HK-2 (cell line): ENCODE data around the gene ZNF488.

ENCODE experiments used
- DNase-seq: peaks from one replicate; pipeline ENCODE4 v3.0.0-alpha.2; 2018; ENCODE audit not compliant: unreplicated experiment

Gene ZNF488

DNA sequence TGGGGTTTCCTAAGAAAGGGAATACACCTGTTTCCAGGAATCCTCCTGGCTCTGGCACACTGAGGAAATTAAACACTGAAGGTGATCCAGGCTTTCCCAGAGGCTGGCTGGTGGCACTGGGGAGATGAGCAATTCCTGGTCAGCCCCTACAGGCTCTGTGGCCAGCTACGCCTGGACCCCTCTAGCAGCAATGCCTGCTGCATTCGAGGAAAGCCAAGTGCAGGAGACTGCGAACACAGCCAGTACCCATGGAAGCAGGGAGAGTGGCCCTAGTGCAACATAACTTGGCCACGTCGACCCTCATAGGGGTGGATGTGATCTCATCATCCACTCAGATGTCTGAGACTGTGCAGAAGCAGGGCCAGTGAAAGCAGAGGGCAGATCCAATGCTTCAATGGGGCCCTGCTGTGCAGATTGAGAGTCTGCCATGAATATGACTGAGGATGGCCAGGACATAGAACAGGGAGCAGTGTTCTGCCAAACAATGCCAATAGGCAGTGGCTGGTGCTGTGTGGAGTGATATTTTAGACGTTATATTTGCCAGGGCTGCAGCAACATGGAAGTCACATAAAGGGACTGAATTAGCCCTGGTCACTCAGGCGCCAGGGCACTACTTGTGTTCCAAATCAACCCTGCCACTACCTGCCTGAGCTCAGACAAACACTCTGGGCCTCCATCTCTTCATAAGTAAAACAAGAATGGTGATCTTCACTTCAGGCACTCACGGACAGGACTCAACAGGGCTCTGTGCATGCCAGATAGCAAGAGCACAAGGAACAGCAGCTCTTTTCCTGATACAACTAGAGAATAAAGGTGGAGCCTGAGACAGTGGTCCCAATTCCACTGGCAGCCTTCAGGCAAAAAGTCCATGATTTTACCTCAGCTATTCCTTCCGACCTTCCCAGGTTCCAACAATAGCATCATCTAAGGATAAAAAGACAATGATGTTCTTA, 2.4 kb downstream of the ZNF488 start:
- no peak for DNase-seq

DNA sequence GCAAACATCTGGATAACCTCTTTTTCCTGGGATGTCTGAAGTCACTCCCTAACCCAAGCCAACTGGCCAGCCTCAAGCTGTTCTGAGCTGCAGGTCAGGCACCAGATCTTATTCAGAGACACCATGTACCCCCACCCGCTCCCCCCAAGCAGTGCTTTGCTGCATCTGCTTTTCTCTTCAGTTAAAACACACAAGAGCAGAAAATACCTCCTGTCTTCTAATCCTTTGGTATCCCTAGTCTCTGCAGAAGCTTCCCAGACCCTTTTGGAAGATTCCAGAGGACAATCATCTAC, 3.0 kb downstream of the ZNF488 start:
- DNase-seq = no peak

DNA sequence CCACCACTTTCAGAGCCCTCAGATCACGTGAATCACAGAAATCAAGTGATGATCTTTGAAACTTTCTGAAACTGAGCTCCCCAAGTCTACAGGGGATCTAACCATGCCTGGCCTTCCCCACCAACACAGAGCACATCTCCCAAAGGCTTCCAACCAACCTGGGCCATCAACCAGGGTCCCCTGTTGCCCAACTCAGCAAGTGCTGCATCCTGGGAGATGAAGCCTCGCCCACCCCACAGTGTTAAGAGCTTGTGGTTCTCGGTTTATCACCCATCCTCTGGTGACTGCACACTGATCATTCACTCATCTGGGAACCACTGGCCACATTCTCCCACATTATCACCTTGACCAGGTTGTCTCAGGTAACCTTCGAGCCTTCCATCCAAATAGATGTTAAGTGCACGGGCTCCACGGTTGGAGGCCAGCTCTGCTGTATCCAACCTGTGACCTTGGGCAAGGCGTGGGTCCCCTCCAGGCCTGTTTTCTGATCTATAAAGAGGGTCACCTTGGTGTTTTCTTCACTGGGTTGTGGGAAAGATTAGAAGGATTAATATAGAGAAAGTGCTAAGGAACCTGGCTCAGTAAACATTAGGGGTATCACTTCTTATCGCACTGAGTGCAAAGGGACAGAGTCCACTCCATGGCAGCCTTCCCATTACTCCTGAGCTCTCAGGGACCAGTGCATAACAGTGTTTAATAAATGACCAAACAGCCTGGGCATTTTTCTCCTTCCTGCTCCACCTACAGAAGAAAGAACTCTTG, 3.6 kb downstream of the ZNF488 start:
- no peak for DNase-seq

DNA sequence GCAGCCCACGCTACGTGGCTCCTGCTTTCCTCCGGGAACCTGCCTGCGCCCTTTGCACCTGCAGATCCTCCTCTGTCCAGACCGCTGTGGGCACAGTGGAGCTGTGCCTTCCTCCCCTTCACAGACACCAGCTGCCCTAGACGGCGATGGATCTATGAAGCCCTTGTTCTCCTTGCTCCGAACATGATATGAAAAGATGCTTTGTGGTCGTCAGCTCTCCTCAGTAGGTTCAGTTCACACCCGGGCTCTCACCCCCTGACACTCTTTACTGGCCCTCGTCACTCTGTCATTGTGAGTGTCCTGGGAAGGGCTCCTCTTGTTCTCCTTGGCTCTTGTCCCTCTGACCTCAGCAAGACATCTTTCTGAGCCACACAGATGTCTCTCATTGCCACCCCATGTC, 4.2 kb downstream of the ZNF488 start:
- DNase-seq = no peak

DNA sequence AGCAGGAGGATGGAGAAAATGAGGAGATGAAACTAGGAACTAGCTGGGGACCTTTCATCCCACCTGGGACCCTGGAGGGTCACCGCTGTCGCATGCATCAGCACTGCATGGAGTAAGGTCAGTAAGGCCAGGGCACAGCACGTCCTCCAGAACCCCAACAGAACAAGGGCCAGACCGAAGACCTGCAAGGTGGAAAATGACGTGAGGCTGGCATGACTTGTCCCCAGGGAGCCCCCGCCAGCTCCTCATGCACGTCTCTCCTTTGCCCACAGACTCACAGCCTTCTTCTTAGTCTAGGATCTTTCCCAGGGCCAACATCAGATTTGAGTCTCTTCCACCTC, 4.7 kb downstream of the ZNF488 start:
- DNase-seq = no peak

DNA sequence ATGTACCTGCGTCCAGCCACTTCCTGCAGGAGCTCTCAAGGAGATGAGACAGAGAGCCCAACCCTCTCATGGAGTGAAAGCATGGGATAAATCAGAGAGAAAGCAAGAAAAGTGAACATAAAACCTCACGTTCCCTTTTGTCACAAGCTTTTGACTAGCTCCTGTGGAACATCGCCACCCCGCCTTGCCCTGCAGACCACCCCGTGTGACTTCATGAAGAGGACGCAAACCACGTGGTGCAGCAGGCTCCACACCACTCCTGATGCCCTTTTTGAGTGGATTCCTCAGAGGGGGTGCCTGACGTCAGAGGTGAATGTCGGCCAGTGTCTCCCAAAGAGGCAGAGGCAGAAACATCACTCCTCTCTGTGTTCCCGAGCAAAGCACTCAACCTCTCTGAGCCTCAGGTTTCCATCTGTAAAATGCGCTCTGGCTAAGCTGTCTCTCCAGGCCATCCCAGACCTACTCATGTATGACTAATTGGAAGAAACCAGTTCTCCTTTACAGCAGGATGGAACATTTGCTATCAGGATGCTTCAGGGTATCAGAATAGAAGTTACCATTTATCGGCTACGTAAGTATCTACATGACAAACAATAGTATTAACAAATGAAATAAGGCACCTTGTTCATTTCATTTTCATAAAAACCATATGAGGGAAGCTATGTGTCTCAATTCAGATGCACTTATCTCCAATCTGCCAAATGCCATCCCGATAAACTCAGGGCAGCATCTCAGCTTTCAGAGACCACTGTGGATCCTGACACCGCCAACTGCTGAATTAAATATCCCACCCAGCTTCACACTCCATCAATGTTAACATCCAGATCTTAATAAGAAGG, 5.3 kb downstream of the ZNF488 start:
- no peak for DNase-seq

DNA sequence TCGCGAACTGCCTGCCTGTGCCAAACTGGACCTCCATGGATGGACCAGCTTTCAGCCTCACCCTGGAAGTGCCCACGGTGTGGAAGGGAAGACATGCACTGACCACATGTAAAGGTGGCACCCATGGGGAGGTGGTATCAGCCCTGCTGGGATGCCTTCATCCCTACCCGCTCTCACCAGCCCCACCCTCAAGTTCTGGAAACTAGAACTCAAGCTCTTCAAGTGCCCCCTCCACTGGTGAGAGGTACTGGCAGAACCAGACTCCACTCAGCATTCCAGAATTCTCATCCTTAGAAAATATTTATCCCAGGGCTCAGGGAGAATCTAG, 5.9 kb downstream of the ZNF488 start:
- DNase-seq = no peak

DNA sequence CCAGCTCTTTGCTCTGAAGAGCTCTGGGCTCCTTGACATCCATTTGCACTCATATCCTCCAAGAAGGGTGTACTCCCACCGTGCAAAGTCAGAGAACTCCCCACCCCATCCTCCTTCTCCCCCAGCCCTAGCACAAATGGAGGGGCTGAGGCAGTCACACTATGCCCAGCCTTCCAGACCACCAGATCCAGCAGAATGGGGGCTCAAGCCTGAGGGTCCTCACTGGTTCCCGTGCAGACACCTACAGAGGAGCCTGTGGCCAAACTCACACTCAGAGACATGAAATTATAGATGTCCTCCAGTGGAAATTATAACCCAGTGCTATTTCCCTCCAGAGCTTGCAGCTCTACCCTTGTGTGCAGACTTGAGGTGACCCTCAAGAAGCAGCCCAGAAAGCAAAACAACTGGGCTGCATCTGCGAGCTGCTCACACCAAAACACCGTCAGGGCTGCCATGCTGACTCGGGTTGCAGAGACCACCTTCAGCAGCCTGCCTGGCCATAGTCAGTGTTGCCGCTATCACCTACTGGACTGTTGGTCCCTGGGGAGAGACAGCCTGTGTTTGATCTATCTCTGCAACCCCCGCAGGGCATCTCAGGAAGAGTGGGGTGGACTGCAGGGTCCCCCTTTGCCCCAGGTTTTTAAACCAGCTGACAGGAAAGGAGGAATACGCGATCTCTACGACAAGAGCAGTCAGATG, 7.4 kb downstream of the ZNF488 start:
- no peak for DNase-seq

DNA sequence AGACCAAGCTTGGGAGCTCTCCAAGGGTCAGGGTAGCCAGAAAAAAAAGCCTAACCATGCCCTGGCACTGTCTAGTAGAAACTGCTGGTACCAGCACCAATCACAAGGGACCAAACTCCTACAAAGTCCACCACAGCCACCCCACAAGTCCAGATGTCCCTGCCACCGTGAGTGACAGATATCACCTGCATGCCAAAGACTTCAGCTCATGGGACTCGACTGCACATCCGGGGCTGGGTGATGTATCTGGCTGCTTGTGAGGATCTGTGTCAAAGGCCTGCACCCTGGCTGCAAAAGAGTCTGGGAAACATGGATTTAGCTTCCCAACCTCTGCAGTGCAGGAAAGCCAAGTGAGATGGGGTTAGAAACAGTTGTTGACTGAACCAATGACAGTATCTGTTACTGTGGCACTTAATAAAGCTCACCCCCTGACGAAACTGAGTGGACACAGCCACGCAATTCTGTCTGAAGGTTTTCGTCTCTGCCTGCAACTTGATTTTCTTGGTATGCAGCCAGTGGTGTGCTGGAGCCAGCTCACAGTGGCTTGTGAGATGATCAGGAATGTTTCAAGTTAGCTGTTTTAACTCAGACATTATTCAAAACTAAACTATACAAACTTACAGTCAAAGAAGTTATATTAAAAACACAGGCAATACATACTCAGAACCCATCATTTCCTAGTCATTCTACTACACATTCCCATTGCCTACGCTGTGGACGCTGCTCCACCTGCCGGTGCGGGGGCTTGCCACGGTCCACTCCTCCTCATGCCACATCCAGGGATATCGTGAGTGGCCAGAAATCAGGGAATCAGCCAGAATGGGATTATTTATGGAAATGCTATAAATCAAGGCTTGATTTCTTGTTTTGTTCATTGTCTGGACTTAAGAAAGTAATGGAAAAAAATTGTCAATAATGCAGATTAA, 9.2 kb downstream of the ZNF488 start:
- no peak for DNase-seq

DNA sequence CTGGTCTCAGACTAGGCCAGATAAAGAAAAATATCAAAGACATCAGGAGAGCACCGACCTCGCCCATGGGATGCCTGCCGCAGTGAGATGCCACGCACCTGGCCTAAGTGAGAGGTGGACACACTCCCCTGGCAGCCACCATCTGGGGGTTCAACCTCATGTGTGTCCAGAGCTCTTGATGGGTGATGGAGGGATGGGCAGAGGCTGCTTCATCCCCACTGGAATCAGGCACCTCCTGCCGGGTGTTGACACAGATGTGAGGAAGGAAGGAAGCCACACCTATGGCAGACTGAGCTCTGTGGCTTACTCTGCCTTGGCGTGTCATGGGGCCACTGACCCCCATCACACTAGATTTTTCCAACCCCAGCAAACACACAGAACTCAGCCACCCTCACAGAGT, 11.4 kb downstream of the ZNF488 start:
- DNase-seq = no peak

DNA sequence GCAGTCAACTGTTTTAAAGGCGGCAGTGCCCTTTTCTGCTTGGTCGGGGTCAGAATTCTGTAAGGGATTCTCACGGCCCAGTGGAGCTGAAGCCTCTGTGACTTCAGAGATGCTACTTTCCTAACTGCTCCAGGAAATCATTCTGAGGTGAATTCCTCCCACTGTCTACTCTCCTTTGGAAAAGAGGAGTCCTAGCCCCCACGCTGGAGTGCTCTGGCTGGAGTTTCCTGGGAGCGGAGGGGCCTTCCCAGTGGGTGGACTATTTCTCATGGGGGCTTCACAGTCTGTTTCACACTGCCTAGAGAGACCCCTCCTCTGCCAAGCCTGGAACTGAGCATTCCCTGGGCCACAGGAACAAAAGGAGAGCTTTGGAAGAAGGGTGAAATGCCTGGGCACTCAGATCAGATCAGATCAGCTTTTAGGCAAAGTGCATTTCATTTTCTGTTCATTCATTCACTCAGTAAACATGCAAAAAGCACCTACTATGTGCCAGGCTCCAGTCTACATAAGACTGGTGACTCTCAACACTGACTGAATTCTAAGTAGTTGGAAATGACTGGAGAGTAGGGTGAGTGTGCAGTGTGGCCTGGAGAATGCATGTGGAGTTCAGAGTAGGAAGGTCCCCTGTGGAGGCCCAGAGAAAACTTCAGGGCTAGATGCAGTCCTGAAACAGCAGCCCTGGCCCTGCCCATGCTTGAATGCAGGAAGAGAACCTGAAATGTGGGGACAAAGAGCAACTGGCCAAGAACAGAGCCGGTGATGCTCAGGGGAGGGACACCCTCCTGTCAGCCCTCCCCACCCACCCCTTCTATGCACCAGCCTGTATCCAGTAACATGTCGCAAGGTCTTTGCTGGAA, 12.2 kb downstream of the ZNF488 start:
- DNase-seq = no peak

DNA sequence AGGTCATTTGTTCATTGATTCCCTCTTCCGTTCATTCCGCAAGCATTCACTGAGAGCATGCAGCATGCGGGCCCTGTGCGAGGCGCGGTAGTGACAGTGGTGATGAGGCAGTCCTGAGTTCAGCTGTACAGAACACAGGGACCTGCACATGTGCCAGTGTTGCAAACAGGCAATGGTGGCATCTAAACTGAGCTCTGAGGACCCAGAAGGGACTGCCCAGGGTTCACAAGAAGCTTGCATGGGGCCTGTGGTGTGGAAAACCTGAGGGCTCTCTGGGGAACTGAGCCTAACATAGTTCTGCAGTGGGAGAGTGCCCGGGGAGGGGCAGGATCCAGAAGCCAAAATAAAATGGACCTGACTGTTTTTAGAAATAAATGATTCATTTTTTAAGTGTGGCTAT, 13.2 kb downstream of the ZNF488 start:
- no peak for DNase-seq

DNA sequence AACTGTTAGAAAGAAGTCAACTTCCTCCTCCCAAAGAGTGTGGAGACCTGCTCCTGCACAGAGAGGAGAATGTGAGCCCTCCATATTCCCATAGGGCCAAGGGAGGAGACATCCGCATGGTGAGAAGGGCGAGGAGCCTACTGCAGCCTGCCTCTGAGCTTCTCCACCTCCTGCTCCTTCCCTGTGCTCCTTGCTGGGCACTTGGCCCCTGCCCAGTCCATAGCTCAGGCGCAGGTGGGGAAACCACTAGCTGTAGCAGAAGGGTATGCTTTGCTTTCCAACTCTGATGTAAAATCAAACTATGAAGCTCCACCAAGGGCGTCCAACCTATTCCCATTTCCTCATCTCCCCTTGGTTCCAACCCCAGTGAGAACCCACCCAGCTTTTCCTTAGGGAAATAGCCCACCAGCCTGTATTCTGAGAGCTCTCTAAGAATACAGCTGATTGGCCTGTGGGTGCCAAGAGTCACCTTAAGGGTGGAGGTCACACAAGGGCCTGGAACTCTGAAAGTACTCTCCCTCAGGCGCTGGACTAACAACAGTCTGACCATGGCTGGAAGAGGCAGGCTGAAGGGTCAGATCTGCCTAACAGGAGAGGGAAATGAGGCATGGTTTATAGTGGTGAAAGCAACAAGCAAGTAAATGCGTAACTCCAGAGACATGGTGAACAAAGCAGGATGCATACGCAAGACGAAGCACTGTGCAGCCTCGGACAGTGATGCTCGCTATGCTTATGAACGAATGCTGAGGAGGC, 13.9 kb downstream of the ZNF488 start:
- DNase-seq = no peak

DNA sequence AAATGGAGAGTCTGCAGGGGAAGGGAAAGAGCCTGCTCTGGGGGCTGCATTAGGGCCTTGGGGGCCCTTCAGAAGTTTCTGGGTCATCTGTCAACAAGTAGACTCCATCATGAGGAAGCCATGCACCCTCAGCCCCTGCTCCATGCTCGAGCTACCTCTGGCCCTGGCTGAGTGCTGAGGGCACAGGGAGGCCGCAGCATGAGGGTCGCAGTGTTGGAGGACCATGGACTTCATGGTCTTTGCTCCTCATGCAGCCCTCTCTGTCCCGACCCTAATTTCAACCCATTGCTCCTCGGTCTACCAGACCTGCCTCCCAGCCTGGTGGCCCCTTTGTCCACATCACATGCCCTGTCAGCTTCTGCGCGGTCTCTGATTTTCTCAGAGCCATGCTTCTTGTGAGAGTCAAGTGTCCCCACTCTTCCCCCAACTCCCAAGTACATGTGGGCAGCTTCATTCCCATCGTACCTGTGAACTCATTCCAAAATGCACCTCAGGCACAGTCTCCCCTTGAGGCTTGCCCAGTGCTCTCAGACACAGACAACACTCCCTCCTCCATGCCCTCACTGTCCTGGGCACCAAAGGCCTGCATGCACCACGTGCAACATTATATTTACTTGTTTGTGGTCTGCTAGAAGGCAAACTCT, 14.7 kb downstream of the ZNF488 start:
- DNase-seq = no peak

DNA sequence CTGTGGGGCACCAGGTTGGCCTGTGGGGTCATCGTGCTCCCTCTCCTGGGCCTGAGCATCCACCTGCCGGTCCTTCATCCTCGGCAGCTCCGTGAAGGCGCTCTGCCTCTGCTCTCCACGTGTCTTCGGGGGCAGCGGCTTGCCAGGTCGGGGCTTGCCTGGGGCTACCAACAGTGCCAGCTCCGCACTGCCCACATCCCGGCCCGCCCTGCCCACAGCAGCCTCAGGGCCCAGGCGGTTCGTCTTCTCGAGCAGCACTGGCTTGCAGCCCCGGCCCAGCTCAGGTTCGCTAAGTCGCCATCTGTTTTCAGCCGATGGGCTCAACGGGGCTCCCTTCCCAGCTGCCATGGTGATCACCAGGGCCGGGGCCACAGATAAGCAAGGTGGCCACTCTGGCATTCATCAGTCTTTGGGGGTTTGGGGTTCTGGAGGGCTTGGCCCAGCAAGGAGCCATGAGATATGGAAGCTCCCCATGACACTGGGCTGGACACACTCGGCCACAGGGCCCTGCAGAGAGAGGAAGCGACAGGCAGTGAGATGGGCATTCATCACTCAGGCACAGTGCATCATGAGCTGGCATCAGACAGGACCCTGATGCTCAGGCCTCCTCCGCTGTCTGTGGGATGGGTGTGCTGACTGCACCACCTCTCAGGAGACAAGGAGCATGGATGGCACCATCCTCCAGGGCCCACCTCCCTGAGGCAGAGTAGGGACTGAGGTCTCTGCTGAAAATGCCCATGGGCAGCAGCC, 15.5 kb downstream of the ZNF488 start:
- DNase-seq = no peak

DNA sequence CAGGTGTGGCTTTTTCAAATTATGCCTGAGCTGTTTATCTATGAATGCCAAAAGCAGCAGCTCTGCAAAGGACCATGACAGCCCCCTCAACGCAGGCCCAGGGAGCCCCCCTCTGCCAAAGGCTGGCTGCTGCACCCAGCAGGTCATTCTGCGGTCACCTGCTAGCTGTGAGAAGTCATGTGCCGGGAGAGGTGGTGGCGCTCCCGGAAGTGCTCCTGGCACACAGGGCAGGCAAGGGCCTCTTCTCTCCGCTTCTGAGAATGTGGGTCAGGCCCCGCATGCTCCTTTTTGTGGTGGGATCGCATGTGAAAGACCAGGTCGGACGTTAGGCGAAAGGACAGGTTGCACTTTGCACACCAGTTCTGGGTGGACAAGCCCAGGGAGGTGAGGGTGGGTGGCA, 16.4 kb downstream of the ZNF488 start:
- DNase-seq = no peak

DNA sequence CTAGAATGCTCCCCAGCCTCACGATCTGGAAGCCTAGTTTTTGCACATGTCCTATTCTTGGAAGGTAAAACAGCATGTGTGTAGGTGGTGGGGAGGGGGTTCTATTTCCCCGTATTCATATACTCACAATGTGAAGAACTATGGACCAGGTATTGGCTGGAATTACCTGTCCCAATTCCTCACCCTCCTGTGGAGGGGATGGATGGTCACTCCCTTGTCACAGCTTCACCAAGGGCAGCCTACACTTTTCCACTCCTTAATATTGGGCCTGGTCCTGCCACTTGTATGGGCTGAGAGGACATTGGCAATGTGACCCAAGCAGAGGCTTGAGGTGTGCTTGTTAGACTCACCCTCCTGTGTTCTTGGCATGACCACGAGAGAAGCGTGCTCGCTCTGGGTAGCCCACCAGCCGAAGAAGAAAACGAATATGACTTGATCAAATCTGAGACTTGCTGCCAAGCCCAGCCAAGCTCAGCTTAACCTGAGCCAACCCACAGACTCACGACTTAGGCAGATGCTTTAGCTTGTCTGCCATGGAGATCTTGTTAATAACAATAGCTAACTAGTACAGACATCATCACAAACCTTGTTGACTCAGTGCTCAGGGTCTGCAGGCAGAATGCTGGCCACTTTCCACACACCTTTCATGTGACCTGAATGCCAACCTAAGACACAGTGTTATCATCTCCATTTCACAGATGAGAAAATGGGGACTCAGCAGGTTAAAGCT, 17.2 kb downstream of the ZNF488 start:
- DNase-seq = no peak
